CD4-positive, alpha-beta T cell (primary cell): ENCODE data around the gene VPS33B. TPM values are rescaled to one million over a fixed set of nuclear protein-coding genes. Genes with fewer than 3 reads are reported as not detected.

Experiments used
- ATAC-seq: fragments of 200-7000 bp; cut with Tn5 transposase; one replicate; pipeline ENCODE4 v1.10.0; 2022; ENCODE audit warnings: mild to moderate bottlenecking; ENCODE audit not compliant: poor library complexity
- CTCF ChIA-PET: fragments of 350-600 bp; sonication (Branson Sonifier 250); formaldehyde crosslinking; loops from one replicate; lab custom pipeline; 2021; ENCODE audit warnings: antibody characterized with exemption, inconsistent platforms; lab: Charles Lee
- POLR2A ChIA-PET: fragments of 350-600 bp; sonication (Branson Sonifier 250); formaldehyde crosslinking; loops from one replicate; lab custom pipeline; 2021; ENCODE audit warnings: antibody characterized with exemption, inconsistent platforms; lab: Charles Lee
- DNase-seq, 14 experiments: peaks; one replicate each; pipeline ENCODE4 v3.0.0-alpha.2; 2013 to 2020; ENCODE audit warnings: mixed read lengths in 2 of 14
- H3K27ac ChIP-seq, 2 donors: one replicate each; pipeline versions ENCODE4 v1.5.1 to v1.7.0; 2013; ENCODE audit warnings: low read length in 2 of 2, low read depth in 1 of 2, mild to moderate bottlenecking in 1 of 2
- H3K27me3 ChIP-seq, 2 experiments: 1 replicate in 1 of 2; 2 replicates in 1 of 2; pipeline versions ENCODE4 v1.6.1 to v1.7.0; 2013; ENCODE audit warnings: low read length in 2 of 2, control low read depth in 1 of 2, mild to moderate bottlenecking in 1 of 2, moderate library complexity in 1 of 2; ENCODE audit not compliant: insufficient read depth in 2 of 2, control insufficient read depth in 1 of 2
- H3K36me3 ChIP-seq: one replicate; pipeline ENCODE4 v1.6.1; 2013; ENCODE audit warnings: low read length, control low read depth; ENCODE audit not compliant: insufficient read depth
- H3K4me1 ChIP-seq: one replicate; pipeline ENCODE4 v1.6.1; 2013; ENCODE audit warnings: low read length, control low read depth; ENCODE audit not compliant: insufficient read depth
- H3K4me3 ChIP-seq: one replicate; pipeline ENCODE4 v1.5.1; 2013; ENCODE audit warnings: mild to moderate bottlenecking, low read length, moderate library complexity
- H3K9me3 ChIP-seq, 2 experiments: 1 replicate in 1 of 2; 2 replicates in 1 of 2; pipeline versions ENCODE4 v1.6.1 to v1.7.0; 2013; ENCODE audit warnings: low read length in 2 of 2, mild to moderate bottlenecking in 2 of 2, control low read depth in 1 of 2, moderate library complexity in 1 of 2; ENCODE audit not compliant: control insufficient read depth in 1 of 2, insufficient read depth in 1 of 2
- H3K27ac Mint-ChIP-seq: one replicate; pipeline ENCODE4 v1.8.0; 2020; ENCODE audit warnings: mixed read lengths
- H3K27me3 Mint-ChIP-seq: one replicate; pipeline ENCODE4 v1.8.0; 2021; ENCODE audit warnings: mixed read lengths
- H3K36me3 Mint-ChIP-seq: one replicate; pipeline ENCODE4 v1.8.0; 2021; ENCODE audit warnings: low read depth, mixed read lengths
- H3K4me1 Mint-ChIP-seq: one replicate; pipeline ENCODE4 v1.8.0; 2021; ENCODE audit warnings: low read depth, mixed read lengths
- H3K4me3 Mint-ChIP-seq: one replicate; pipeline ENCODE4 v1.8.0; 2020; ENCODE audit warnings: mild to moderate bottlenecking, mixed read lengths
- H3K9me3 Mint-ChIP-seq: one replicate; pipeline ENCODE4 v1.8.0; 2020; ENCODE audit warnings: mixed read lengths
- CTCF ChIP-seq: fragments of 200-600 bp; IDR thresholded peaks from one replicate; pipeline ENCODE4 v1.8.0; 2022; ENCODE audit warnings: antibody characterized with exemption, mild to moderate bottlenecking
- intact Hi-C, 2 experiments: fragments of 100-400 bp; cut with DNase I in 1 of 2; cut with micrococcal nuclease in 1 of 2; formaldehyde crosslinking; loops; one replicate each; pipeline versions ENCODE4 v1.15.1 to v1.9.0; 2023 to 2025; cut with DNase I, micrococcal nuclease
- total RNA-seq, 174 experiments: library from RNA in 2 of 174; stranded (reverse) in 2 of 174; gene quantifications; one replicate each; pipeline ENCODE4 v1.2.3 and lab custom pipeline; 2021 to 2026

The VPS33B gene
- total RNA-seq, 2 experiments from 2014 or later, result 17.2 to 23.8 TPM

DNA sequence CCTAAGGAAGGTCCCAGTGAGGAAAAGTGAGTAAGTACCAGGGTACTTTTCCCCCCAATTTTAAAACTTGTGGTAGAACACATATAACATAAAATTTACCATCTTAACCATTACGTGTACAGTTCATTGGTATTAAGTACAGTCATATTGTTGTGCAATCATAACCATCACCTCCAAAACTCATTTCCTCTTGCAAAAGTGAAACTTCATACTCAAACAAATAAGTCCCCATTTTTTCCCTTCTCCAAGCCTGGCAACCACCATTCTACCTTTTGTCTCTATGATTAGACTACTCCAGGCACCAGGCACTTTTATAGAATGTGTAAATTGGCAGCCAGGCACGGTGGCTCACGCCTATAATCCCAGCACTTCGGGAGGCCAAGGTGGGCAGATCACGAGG is 40.3 kb downstream of the VPS33B start:
- Histone ChIP-seq H3K27me3 (no peaks in the 10 kb centered on the region), H3K9me3 (no peaks in the 10 kb centered on the region), H3K36me3 (peaks cover 2% of the 10 kb centered on the region), H3K27ac (no peak overlapping the region), H3K4me3 (no peak overlapping the region), H3K4me1 (no peaks in the 10 kb centered on the region)
- H3K9me3 Mint-ChIP-seq, result no peaks in the 10 kb centered on the region
- no peak for TF ChIP-seq CTCF
- POLR2A ChIA-PET, result interaction anchor here (0.9 kb wide), 1 partner anchor 12 kb away, joined by 3 read pairs; the partner anchor contains the start of gene PRC1
- ATAC-seq, result no peak
- H3K4me1 Mint-ChIP-seq, result no peaks in the 10 kb centered on the region
- no peak for DNase-seq
- no peaks in the 10 kb centered on the region for H3K27me3 Mint-ChIP-seq
- peaks cover 5% of the 10 kb centered on the region for H3K36me3 Mint-ChIP-seq
- no peak overlapping the region for H3K27ac Mint-ChIP-seq
- intact Hi-C loops, result no loop called here
- CTCF ChIA-PET, result no interaction called here
- H3K4me3 Mint-ChIP-seq, result no peak overlapping the region

DNA sequence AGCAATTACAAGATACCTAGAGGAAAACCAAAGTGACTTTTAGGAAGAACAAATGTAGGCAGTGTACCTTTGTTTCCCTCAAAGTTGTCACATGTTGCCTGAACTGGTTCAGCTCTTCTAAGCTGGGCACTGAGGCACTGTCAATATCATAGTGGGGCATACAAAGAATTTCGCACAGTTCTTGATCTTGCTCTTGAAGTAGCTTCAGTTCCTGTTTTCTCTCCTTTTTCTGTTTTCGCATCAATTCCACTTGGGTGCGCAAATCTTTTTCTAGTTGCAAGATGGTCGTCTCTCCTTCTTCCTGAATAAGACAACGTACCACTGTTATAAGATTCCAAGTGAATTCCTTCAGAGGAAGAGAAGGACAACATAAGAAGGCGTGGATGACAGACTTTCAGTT is 40.7 kb downstream of the VPS33B start:
- Histone ChIP-seq H3K4me3 (no peak overlapping the region), H3K27ac (no peak overlapping the region), H3K36me3 (peaks cover 2% of the 10 kb centered on the region), H3K4me1 (no peaks in the 10 kb centered on the region), H3K9me3 (no peaks in the 10 kb centered on the region), H3K27me3 (no peaks in the 10 kb centered on the region)
- no peak for DNase-seq
- Mint-ChIP-seq H3K36me3 (peaks cover 5% of the 10 kb centered on the region), H3K27me3 (no peaks in the 10 kb centered on the region), H3K9me3 (no peaks in the 10 kb centered on the region), H3K4me1 (no peaks in the 10 kb centered on the region), H3K27ac (no peak overlapping the region), H3K4me3 (no peak overlapping the region)
- ChIA-PET POLR2A (interaction anchor here (0.9 kb wide), 1 partner anchor 13 kb away, joined by 3 read pairs; the partner anchor contains the start of gene PRC1), CTCF (interaction anchor here (1.4 kb wide), 1 partner anchor 26 kb away, joined by 3 read pairs; no protein-coding TSS in a partner anchor)
- ATAC-seq, result no peak
- TF ChIP-seq CTCF, result no peak
- intact Hi-C loops, result no loop called here

GRCh38 chr15:90979582-90979981 is 42.8 kb downstream of the VPS33B start:
- H3K27me3 Mint-ChIP-seq, result no peaks in the 10 kb centered on the region
- Histone ChIP-seq H3K9me3 (no peaks in the 10 kb centered on the region), H3K4me3 (no peak overlapping the region), H3K27ac (no peak overlapping the region), H3K36me3 (peaks cover 2% of the 10 kb centered on the region), H3K27me3 (no peaks in the 10 kb centered on the region), H3K4me1 (no peaks in the 10 kb centered on the region)
- ATAC-seq, result no peak
- TF ChIP-seq CTCF, result no peak
- H3K36me3 Mint-ChIP-seq, result peaks cover 5% of the 10 kb centered on the region
- ChIA-PET POLR2A (interaction anchor here (0.6 kb wide), 1 partner anchor 45 kb away, joined by 3 read pairs; the partner anchor contains the start of gene UNC45A), CTCF (no interaction called here)
- intact Hi-C loops, result no loop called here
- H3K27ac Mint-ChIP-seq, result no peak overlapping the region
- H3K9me3 Mint-ChIP-seq, result no peaks in the 10 kb centered on the region
- no peaks in the 10 kb centered on the region for H3K4me1 Mint-ChIP-seq
- no peak overlapping the region for H3K4me3 Mint-ChIP-seq
- DNase-seq, result no peak
